Activated CD4-positive, CD25-positive, alpha-beta regulatory T cell treated with anti-CD3 and anti-CD28 coated beads, Interleukin-2, amount 50 U/mL, for 72 hours (primary cell): ENCODE data around the gene MAN1C1.
"Not testable (repeated sequence)": the region's sequence is repeated elsewhere in the genome, so short reads cannot be mapped to it uniquely, and the experiment has no call there.

Source experiments
- DNase-seq: peaks from one replicate; pipeline ENCODE4 v3.0.0; 2021

Gene MAN1C1

DNA sequence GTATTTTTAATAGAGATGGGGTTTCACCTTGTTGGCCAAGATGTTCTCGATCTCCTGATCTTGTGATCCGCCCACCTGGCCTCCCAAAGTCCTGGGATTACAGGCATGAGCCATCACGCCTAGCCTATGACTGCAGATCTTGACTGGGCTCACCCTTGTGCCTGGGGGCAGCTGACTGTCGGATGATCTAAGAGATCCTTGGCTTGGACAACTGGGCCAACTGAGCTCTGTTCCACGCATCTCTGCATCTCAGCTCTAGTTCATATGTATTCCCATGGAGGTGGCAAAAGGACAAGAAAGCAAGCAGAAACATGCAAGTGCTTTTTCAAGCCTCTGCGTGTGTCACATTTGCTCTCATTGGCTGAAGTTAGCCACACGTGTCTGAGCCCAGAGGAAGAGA is 107.6 kb downstream of the MAN1C1 start:
- no peak for DNase-seq

DNA sequence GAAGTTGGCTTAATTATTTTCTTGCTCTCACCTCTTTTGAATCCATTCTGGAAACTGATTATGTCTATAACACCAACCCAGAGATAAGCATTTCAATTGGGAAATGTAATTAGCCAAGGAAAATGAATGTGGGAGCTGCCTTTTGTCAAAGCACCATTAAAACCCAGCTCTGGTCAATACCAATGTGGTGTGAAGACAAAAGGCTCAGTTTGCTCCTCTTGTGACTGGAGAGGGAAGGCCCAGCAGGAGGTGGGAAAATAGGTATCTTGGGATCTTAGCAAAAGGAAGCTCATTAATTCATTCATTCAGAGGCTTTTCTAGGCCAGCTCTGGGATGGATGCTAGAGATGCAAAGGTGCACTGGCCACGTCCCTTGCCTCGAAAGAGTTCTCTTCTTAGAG is 108.4 kb downstream of the MAN1C1 start:
- no peak for DNase-seq

DNA sequence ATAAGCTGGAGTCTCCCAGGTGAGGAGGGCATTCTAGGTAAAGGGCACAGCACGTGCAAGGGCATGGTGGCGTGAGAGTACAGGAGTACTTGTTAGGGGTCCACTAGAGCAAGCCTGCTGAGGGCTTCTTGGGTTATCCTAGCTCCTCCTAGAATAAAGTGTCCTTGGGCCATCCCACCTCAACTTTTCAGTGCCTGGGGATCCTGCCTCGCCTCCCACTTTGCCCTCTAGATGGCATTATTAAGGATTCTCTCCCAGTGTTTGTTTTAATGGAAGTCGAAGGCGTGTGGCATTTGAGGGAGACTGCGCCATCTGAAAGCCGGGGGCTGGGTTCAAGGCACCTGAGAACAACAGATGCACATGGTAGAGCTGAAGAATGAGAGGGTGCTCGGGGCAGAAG is 108.9 kb downstream of the MAN1C1 start:
- DNase-seq: no peak

DNA sequence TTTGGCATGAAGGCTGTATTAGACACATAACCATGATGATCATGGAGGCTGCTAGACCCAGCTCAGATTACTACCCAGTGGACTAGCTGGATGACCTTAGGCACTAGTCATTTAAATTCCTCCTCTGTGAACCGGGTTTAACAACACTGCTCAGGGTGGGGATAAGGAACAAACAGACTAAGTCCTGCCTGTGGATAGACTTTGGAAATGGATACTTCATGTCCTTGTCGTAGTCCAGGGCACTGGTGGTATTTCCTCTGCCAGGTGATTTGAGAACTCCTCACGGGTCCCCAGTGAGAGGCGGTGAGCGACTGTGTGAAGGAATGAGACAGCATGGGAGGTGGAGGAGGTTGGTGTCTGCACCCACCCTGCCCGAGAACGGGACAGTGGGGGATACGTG is 110.5 kb downstream of the MAN1C1 start:
- no peak for DNase-seq

DNA sequence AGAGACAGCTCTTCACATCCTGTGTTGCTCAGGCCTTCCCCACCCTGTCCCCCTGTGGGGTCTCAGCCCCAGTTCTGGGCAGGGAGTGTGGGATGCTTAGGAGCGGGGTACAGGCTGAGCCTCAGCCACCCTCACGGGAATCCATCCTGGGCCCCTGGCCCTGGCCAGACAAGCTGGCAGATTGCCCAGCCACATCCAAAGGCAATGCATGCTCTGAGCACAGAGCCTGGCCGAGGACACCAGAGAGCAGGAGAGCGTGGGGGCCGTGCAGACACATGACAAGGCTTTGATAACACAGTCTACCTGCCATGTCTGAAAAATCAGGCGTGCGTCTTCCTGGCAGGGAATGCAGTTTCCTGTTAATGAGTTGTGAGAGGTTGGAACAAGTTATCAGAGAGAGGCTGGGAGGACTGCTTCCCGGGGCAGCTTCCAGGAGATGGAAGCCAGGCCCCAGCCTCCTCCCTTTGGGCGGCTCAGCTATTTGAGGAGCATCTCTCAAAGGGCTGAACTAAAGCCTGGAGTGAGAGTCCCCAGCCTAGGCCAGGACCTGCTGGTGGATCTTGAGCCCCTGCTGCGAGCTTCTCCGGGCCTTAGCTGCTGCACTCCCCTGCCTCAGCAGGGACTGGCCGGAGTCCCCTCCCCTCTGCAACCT is 111.2 kb downstream of the MAN1C1 start:
- no peak for DNase-seq

DNA sequence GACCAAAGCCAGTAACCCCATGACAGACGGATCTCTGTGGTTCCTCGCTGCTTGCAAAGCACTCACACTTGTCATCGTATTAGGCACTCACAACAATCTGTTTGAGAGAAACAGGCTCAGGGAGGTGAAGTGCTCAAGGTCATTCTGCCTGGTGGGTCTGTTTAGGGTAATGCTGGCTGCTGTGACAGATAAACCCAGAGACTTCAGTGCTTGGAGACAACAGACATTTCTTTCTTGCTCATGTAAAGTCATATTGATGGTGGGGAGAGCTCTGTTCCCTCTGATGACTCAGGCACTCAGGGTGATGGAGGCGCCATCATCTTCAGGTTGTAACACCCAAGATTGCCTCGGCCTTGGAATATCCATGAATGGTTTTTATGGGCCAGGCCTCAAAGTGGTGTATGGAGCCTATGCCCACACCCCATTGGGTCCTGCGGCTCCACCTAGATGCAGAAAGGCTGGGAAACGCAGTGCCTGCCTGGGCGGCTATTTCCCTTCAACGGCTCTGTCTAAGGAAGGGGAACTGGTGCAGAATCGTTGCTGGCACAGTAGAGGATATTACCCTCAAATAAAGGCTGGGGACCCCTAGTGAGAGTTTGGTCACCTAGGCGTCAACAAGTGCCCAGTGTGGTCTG is 111.8 kb downstream of the MAN1C1 start:
- no peak for DNase-seq

DNA sequence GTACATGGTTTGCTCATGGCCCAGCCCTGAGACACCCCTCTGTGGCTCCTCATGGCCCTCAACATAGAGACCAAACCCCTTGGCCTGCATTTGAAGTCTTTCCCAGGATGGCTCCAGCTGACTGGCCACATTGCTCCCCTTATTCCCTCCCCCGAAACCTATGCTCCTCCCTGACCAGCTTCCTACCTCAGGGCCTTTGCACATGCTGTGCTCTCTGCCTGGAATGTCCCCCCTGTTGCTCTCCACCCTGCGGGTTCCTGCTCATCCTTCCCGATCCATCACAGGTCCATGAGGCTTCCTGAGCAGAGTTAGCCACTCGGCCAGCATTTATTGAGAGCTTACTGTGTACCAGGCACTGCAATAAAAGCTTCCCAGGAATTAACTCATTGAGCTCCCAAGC is 112.5 kb downstream of the MAN1C1 start:
- DNase-seq: no peak

DNA sequence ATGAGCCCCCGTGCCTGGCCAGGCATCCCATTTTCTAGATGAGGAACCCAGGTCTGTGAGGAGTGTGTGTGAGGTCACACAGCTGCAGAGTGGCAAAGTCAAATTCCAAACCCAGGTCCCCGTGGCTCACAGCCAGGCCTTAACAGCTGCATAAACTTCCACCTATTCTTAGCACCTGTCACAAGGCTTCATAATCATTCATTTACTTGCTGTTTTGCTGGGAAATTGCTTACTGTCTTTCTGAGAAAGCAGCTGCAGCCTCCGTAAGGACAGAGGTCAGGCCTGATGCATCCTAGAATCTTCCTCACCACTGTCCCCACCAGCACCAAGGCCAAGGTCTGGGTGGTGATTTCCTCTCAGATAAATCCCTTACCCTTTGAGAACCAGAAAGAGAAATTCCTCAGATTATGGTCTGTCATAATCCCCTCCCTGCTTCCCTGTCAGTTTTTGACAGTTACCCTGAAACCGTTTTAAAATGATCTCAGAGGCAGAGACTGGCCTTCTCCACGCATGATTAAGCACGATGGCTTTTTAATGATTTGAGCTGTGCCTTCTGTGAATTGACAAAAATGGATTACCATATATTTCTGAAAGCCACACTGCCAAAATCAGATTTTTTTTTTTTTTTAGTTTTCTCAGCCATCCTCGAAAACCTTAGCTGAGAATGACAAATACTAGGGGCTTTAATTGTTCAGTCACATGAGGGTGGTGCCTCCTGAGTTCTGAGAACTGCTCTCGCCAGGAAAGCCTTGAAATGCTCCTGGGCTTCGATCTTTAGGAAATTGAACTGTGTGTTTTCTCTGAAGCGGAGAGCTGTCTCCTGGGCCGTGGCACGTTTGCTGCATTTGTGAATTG is 113.4 kb downstream of the MAN1C1 start:
- DNase-seq: no peak

DNA sequence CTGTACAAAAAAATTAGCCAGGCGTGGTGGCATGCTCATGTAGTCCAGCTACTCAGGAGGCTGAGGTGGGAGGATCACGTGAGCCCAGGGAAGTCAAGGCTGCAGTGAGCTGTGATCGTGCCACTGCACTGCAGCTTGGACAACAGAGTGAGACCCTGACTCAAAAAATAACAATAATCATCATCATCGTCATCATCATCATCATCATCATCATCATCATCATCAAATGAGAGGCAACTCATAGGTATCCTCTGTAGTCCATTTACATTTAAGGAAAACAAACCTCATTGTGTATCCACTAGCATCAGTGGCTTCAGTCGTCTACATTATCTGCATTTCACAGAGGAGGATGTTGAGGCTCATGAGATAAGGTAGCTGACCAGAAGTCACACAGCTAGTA is 114.6 kb downstream of the MAN1C1 start:
- DNase-seq: no peak

DNA sequence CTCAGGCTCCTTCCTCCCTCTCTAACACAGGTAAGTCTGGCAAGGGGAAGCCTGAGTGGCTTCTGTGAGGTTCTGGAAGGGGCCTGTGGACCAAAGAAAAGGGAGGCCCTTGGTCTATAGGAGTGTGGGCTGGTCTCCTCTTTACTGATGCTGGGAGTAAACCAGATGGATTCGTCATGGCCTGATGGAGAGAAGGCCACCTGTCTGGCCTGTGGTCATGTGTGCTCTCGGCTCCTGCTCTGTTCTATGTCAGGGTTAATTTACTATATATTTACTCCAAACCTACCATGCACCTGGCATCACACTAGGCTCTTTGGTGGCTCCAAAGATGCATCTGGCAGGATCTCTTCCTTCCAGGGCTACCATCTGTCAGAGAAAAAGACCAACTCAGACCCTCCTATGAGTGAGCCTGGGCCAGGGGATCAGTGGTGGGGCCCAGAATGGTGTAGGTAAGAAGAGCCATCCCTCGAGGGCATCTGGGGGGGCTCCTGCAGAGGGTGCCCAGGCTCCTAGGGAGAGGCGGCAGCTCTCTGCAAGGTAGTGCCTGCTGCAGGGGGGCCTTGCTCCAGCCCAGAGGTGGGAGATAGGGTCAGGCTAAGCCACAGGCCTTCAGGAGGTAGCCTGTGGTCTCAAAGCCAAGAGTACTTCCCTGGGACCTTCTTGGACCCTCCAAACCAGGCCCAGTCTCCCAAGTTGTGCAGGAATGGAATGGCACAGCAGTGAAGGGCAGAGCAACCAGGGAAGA is 115.2 kb downstream of the MAN1C1 start:
- DNase-seq: no peak

DNA sequence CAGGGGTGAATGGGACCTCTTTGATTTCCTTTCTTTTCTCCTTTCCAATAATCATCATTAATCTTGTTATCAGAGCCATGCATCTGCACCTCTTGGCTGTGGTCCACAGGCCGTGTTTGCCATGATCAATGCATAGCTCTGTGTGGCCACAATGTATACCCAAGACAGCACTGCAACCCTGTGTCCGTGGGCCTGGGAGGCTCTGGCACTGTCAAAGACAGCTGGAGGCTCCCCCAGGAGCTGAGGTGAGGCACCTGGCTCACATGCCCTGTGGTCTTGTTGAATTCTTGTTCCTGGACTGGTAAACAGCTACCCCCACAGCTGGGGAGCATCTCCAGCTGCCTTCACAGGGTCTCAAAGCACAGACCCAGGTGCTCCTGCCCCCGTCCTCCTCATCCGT is 116.2 kb downstream of the MAN1C1 start:
- no peak for DNase-seq

DNA sequence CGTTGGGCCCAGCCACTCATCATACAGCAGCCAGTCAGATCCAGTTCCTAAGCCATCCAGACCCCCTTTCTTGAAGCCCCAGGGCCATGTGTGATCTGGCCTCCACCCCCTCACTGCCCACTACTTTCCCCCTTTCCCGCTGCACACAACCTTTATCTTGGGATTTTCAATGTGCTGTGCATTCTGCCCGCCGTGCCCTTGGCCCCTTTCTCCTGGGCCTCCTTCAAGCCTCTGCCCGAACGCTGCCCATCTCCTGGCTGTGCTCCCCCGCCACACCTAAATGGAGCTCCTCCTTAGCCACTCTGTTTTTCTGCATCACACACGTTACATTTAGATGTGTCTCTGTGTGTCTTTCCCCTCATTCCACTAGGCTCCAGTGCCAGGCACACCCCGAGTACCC is 116.7 kb downstream of the MAN1C1 start:
- DNase-seq: no peak

DNA sequence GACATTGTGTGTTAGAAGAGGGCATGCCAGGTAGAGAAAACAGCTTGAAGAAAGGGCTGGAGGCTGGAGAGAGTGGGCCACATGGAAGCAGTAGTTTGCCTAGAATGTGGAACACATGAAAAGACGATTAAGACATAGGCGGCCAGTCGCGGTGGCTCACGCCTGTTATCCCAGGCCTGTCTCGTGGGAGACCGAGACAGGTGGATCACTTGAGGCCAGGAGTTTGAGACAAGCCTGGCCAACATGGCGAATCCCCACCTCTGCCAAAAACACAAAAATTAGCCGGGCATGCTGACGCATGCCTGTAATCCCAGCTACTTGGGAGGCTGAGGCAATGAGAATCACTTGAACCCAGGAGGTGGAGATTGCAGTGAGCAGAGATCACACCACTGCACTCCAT is 118.4 kb downstream of the MAN1C1 start:
- not testable (repeated sequence) for DNase-seq

DNA sequence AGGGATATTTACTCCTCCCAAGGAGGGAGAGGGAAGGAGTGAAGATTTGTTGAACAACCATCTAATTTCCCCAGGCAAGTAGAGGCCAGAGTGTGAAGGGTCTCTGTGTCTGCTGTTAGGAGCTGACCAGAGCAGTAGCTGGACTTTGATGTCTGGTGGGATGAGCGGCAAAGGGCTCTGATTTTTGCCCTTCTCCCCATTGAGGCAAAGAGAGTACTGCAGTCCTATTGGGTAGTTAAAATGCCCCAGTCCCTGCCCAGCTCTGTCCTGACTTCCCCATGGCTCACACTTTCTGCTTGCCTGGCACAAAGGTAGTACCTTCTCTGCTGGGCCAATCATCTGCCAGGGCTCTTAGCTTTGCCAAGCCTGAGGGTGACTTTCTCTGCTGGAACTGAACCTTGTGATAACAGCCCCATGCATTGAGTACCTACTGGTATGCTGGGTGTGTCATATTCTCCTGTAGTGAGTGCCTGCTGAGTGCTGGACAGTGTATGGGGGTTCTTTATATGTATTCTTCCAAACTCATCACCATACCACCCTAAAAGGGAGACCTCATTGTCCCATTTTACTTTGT is 119.5 kb downstream of the MAN1C1 start:
- no peak for DNase-seq

DNA sequence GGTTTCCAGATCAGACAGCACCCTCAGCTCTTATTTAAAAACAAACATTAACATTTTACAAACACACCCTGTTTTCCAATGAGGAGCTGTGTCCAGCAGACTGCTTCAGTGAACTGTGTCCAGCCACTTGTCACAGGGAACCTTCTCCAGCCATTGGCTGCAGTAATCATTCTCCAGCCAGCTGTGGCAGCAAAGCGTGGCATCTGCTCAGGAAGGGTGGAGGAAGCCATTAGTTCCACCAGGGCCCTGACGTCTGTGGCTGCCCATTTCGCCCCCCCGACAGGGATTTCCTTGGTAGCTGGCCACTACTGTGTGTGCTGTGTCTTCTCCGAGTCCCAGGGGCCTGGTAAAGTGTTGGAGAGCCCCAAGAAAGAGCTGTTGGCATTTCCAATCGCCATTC is 120.5 kb downstream of the MAN1C1 start:
- DNase-seq: no peak

DNA sequence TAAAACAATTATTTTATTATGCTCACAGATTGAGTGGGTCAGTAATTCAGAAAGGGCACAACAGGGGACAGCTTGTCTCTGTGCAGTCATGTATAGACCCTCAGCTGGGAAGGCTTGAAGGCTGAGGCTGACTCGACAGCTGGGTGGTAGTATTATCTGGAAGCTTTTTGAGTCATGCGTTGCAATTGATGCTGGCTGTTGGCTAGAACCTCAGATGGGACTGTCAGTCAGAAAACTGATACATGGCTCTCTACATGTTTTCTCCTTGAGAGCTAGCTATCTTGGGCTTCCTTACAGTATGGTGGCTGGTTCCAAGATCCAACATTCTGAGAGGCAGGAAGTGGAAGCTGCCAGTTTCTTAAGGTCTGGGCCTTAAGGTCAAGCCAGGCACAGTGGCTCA is 121.9 kb downstream of the MAN1C1 start:
- no peak for DNase-seq

DNA sequence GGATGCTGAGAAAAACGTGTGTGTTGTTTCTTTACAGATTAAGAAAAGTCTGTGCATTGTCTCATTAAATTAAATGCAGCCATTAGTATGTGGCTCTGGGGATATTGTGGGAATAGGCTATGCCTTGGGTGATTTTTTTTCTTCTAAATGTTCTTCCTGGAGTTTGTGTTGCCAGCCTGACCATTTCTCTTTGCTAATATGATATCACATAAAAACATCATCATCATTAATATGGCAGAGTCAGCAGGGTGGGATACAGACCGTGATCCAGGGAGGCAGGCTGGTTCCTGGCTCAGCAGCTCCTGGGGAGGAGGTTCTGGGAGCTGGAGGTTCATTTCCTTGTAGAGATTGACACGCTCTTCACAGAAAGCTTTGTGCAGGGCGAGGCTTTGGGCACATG is 122.8 kb downstream of the MAN1C1 start:
- DNase-seq: no peak

DNA sequence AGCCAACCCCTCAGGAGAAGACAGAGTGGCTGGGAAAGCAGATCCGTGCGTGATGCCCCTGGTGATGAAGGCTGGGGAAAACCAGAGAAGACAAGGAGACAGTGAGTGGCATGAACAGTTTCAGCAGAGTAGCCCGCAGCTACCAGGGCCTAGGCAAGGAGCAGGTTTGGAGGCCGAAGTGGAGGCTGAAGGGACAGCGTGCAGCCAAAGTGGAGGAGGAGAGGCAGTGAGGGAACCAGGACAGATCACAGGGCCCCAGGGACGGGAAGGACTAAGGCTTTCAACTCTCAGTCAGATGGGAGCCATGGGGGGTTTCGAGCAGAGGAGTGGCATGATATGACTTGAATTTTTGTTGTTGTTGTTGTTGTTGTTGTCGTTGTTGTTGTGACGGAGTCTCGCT is 123.5 kb downstream of the MAN1C1 start:
- no peak for DNase-seq

DNA sequence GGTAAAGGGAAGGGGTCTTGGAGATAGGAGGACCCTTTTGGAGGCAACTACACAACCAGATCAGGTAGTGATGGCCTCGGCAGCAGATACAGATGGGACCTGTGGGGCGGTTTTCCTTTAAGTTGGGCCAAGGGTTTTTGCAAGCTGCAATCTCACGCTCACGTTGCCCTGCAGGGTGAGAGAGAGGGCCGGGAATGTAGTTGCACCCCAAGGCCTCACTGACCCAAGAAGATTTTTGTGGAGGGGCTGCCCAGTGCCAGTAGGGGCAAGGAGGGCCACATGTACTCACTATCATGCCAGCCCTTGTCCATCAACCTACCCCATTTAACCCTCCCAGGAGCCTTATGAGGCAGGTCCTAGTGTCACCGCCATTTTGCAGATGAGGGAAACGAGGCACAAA is 125.7 kb downstream of the MAN1C1 start:
- no peak for DNase-seq

DNA sequence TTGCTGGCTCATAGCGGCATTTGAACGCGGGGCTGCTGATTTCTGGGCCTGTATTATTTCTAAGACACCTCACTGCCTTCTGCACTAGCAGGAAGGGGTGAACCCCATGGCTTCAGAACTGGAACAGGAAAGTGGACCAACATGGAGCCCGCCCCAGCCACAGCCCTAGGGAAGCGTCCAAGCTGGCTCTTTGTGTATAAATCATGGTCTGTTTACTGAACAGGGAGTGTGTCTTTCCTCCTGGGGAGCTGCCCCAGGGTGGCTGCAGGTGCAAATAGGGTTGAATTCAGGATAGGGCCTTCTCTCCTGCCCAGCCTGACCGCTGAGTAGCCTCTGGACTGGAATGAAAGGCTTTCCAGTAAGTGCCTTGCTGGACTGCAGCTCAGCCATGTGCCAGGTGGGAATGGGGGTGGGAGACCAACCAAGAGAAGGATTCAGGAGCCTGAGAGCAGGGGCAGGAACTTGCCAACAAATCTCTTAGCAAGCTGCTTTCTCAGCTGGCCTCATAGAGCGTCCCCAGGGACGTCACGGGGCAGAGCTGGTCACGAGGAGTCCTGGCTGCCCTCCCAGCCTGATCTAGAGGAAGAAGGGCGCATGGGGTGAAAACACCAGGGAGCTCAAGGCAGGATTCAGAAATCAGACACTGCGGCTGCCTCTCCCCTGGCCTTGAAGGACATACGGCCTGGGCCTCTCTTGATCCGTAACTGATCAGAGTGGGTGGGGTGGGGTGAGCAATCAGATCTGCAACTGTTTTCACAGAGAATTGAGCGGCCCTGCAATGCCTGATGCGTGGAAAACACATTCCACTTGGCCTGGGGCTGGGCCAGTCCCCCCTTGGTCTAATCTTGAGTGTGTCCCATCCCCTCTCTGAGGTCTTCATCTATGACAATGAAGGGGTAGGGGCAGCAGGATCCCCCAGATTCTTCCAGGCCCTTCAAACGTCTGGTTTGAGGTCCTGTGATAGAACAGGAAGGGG is 126.9 kb downstream of the MAN1C1 start:
- DNase-seq: no peak

DNA sequence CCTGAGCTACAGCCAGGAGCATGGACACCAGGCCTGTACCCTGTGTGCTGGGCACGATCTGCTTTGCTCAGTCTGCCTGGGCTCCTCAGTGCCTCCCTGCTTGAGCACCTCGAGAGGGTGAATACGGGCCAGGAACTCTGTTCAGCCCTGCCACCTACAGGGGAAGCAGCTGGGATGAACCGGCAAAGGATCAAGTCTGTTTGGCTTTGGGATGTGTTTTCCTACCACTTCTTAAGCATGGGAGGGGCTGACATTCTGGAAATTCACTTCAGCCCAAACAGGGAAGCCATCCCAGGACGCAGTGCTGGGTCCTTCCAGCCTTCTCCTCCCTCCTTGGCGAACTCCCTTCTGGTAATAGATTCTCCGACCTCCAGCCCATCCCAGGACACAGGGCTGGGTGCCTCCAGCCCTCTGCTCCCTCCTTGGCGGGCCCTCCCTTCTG is 127.6 kb downstream of the MAN1C1 start:
- DNase-seq: no peak
